Kidney epithelial cell (primary cell): Measurements from ENCODE around the gene CRB2. TPM values are rescaled to one million over a fixed set of nuclear protein-coding genes. Genes with fewer than 3 reads are reported as not detected.

Source experiments
- DNase-seq: peaks from one replicate; pipeline ENCODE4 v3.0.0-alpha.2; 2010; ENCODE audit warnings: low read depth
- H3K27me3 ChIP-seq: 2 replicates; pipeline ENCODE4 v1.6.0; 2011; ENCODE audit warnings: low read length; ENCODE audit not compliant: control insufficient read depth, insufficient read depth
- H3K36me3 ChIP-seq: 2 replicates; pipeline ENCODE4 v1.5.1; 2011; ENCODE audit warnings: low read length; ENCODE audit not compliant: control insufficient read depth, insufficient read depth
- H3K4me3 ChIP-seq: 2 replicates; pipeline ENCODE4 v1.5.1; 2011; ENCODE audit warnings: low read depth, mild to moderate bottlenecking, control low read depth, low read length
- total RNA-seq: library from RNA; depleted of rRNA; stranded (reverse); fragments of >200 nt; gene quantifications from 2 replicates; pipeline ENCODE4 v1.2.3, GENCODE V29; 2015
- TF ChIP-seq, protein P1 (sequence below): IDR thresholded peaks from 2 replicates; pipeline ENCODE4 v1.5.1; 2011; ENCODE audit warnings: mild to moderate bottlenecking, moderate library complexity, low read length, control low read depth, inconsistent platforms; ENCODE audit not compliant: insufficient read depth, poor library complexity, severe bottlenecking

Gene CRB2
- total RNA-seq, 1 donor from 2014 or later: 1.3 TPM

- DNase-seq: no peak
- Histone ChIP-seq H3K36me3 (no peaks in the 10 kb centered on the region), H3K27me3 (no peaks in the 10 kb centered on the region), H3K4me3 (no peak overlapping the region)
- TF ChIP-seq, protein P1, sequence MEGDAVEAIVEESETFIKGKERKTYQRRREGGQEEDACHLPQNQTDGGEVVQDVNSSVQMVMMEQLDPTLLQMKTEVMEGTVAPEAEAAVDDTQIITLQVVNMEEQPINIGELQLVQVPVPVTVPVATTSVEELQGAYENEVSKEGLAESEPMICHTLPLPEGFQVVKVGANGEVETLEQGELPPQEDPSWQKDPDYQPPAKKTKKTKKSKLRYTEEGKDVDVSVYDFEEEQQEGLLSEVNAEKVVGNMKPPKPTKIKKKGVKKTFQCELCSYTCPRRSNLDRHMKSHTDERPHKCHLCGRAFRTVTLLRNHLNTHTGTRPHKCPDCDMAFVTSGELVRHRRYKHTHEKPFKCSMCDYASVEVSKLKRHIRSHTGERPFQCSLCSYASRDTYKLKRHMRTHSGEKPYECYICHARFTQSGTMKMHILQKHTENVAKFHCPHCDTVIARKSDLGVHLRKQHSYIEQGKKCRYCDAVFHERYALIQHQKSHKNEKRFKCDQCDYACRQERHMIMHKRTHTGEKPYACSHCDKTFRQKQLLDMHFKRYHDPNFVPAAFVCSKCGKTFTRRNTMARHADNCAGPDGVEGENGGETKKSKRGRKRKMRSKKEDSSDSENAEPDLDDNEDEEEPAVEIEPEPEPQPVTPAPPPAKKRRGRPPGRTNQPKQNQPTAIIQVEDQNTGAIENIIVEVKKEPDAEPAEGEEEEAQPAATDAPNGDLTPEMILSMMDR: no peak
Measured at GRCh38 chr9:123334639-123335038, 21.4 kb upstream of the CRB2 start.

DNA sequence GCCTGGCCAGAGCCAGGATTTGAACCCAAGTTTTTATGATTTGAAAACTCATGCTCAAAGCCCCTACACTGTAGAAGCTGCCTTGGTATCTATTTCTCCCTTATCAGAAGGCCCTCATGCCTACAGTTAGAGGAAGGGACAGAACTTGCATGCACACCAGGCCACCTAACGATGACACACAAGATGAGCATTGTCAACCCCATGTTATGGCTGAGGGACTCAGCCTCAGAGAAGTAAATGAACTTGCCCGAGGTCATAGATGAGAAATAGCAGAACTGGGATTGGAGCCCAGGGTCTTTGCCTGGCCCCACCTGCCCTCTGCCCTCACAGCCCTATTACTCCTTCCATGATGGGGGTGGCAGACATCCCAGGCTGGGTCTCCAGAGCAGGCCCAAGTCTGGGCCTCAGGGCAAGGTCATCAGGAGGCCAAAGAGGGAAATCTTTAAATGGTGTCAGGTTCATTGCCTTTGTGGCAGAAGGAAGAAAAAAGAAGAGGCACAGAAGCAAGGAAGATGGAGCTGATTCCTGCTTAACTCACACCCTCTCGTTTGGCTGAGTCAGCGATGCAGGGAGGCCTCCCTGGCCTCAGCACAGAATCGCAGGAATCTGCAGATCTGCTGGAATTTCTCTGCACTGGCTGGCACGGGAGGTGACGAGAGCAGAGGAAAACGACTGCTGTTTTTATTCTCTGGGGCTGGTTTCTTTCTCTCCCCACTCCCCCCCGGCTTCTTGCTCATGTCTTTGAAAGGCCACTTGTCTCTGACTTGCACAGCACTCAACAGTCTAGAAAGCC, 20.6 kb upstream of the CRB2 start:
- Histone ChIP-seq H3K4me3 (no peak overlapping the region), H3K27me3 (no peaks in the 10 kb centered on the region), H3K36me3 (no peaks in the 10 kb centered on the region)
- TF ChIP-seq, protein P1: no peak
- DNase-seq: peak; percentile 57

- Histone ChIP-seq H3K27me3 (no peaks in the 10 kb centered on the region), H3K36me3 (no peaks in the 10 kb centered on the region), H3K4me3 (no peak overlapping the region)
- TF ChIP-seq, protein P1: no peak
- DNase-seq: no peak
Measured at GRCh38 chr9:123335986-123336329, 20.0 kb upstream of the CRB2 start.

DNA sequence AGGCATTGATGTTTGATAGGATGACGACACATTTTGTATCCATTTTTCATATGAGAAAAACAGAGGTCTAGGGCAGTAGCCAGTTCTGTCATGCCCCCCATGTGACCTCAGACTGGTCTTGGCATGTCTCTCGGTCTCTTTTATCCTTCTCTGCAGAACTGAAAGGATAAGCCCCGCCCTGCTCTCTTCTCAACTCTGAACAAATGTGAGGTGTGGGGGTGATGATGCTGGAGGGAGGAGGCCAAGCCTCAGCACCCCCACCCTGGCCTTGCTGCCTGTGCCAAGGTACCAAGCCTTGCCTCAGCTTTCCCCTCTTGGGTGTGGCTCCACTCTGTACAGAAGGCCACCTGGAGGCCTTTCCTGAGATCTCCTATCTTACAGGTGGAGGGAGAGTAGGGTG, 19.5 kb upstream of the CRB2 start:
- no peak for DNase-seq
- H3K27me3 ChIP-seq: no peaks in the 10 kb centered on the region
- no peak overlapping the region for H3K4me3 ChIP-seq
- H3K36me3 ChIP-seq: no peaks in the 10 kb centered on the region
- TF ChIP-seq, protein P1: no peak

DNA sequence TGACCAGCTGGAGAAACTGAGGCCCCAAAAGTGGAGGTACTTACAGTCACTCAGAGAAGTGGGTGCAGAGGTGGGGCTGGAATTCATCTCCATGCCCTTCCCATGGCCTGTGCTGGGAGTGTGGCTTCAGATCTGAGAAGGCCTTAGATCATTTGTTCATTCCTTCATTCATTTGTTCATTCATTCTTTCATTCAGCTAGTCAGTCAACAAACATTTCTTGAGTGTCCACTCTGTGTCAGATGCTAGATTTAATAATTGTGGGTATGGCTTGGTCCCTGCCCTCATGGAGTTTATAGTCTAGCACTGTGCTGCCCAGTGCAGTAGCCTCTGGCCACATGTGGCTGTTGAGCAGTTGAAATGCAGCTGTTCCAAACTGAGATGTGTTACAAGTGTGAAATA, 19.0 kb upstream of the CRB2 start:
- no peaks in the 10 kb centered on the region for H3K36me3 ChIP-seq
- TF ChIP-seq, protein P1: no peak
- no peaks in the 10 kb centered on the region for H3K27me3 ChIP-seq
- H3K4me3 ChIP-seq: no peak overlapping the region
- no peak for DNase-seq

GRCh38 chr9:123337971-123338370, 18.0 kb upstream of the CRB2 start:
- H3K36me3 ChIP-seq: no peaks in the 10 kb centered on the region

More at GRCh38 chr9:123337971-123338370, 18.0 kb upstream of the CRB2 start:
- TF ChIP-seq, protein P1: no peak
- no peaks in the 10 kb centered on the region for H3K27me3 ChIP-seq
- no peak overlapping the region for H3K4me3 ChIP-seq
- DNase-seq: no peak
